Pulmonary artery endothelial cell (primary cell): Measurements from ENCODE around the gene LASP1NB.

Experiments
- DNase-seq: peaks from one replicate; pipeline ENCODE4 v3.0.0-alpha.2; 2011; ENCODE audit warnings: low read depth, low spot score

Gene LASP1NB

GRCh38 chr17:38925263-38925995, at the start of gene LASP1NB:
Gene LASP1NB, plus strand, starts transcription at chr17:38925614.
- DNase-seq: no peak

GRCh38 chr17:38877130-38877851, 48.1 kb upstream of the LASP1NB start:
- no peak for DNase-seq

GRCh38 chr17:38879878-38880665, 45.3 kb upstream of the LASP1NB start:
- DNase-seq: peak; percentile 63

GRCh38 chr17:38881600-38882191, 43.7 kb upstream of the LASP1NB start:
- no peak for DNase-seq

GRCh38 chr17:38882870-38883269, 42.5 kb upstream of the LASP1NB start:
- no peak for DNase-seq

- DNase-seq: no peak
Observed at GRCh38 chr17:38883592-38884526, 41.6 kb upstream of the LASP1NB start.

- DNase-seq: no peak
Observed at GRCh38 chr17:38885044-38885727, 40.2 kb upstream of the LASP1NB start.

- no peak for DNase-seq
Observed at GRCh38 chr17:38885728-38886642, 39.4 kb upstream of the LASP1NB start.

GRCh38 chr17:38886643-38887010, 38.8 kb upstream of the LASP1NB start:
- DNase-seq: no peak

GRCh38 chr17:38888842-38889241, 36.6 kb upstream of the LASP1NB start:
- no peak for DNase-seq

- no peak for DNase-seq
Observed at GRCh38 chr17:38889745-38890409, 35.5 kb upstream of the LASP1NB start.

- no peak for DNase-seq
Observed at GRCh38 chr17:38890410-38890746, 35.0 kb upstream of the LASP1NB start.

- DNase-seq: no peak
Observed at GRCh38 chr17:38891441-38891840, 34.0 kb upstream of the LASP1NB start.

GRCh38 chr17:38892083-38892482, 33.3 kb upstream of the LASP1NB start:
- no peak for DNase-seq

- DNase-seq: no peak
Observed at GRCh38 chr17:38892620-38893019, 32.8 kb upstream of the LASP1NB start.

- no peak for DNase-seq
Observed at GRCh38 chr17:38893113-38893512, 32.3 kb upstream of the LASP1NB start.

- DNase-seq: no peak
Observed at GRCh38 chr17:38893607-38894006, 31.8 kb upstream of the LASP1NB start.

- no peak for DNase-seq
Observed at GRCh38 chr17:38894276-38894675, 31.1 kb upstream of the LASP1NB start.
